Pancreas (tissue), 10 donors: ENCODE data around the gene LRTM1. TPM values are rescaled to one million over a fixed set of nuclear protein-coding genes. Genes with fewer than 3 reads are reported as not detected.

ENCODE experiments used
- ATAC-seq, 4 donors: fragments of 200-7000 bp; cut with Tn5 transposase; one replicate each; pipeline versions ENCODE4 v1.8.0 to v1.9.1; 2020; ENCODE audit warnings: mild to moderate bottlenecking in 4 of 4, moderate library complexity in 4 of 4
- DNase-seq, 6 donors: peaks; one replicate each; pipeline ENCODE4 v3.0.0-alpha.2; 2020
- FAIRE-seq: peaks from 2 replicates; lab custom pipeline; 2012; peaks lifted over from hg19 to GRCh38; lab: Jason Lieb, UNC
- H3K27ac ChIP-seq, 4 donors: fragments of 200-600 bp; sonication (generic); 1 replicate in 3 of 4; 2 replicates in 1 of 4; pipeline versions ENCODE4 v1.5.0 to v1.8.0; 2020
- H3K27me3 ChIP-seq, 4 donors: fragments of 200-600 bp; one replicate each; pipeline ENCODE4 v1.8.0; 2021
- H3K36me3 ChIP-seq, 3 donors: fragments of 200-600 bp; sonication (generic) in 1 of 3; one replicate each; pipeline versions ENCODE4 v1.5.0 to v1.8.0; 2020 to 2021
- H3K4me1 ChIP-seq, 3 donors: fragments of 200-600 bp; one replicate each; pipeline ENCODE4 v1.8.0; 2021
- H3K4me3 ChIP-seq, 4 donors: fragments of 200-600 bp; sonication (generic) in 2 of 4; one replicate each; pipeline versions ENCODE4 v1.5.0 to v1.8.0; 2020 to 2021
- H3K9me3 ChIP-seq, 4 donors: fragments of 200-600 bp; one replicate each; pipeline ENCODE4 v1.8.0; 2021
- CTCF ChIP-seq, 4 donors: fragments of 200-600 bp; sonication (generic) in 3 of 4; IDR thresholded peaks; one replicate each; pipeline versions ENCODE4 v1.5.0 to v1.8.0; 2021; ENCODE audit warnings: antibody characterized with exemption in 4 of 4
- WGBS, 2 donors: extraction: QIAGEN DNeasy Blood & Tissue Kit; methylation state at CpG; one replicate each; pipeline ENCODE4 v1.1.7; 2013; 5-methylcytosine and 5-hydroxymethylcytosine counted together
- intact Hi-C, 3 donors: fragments of 100-400 bp; cut with DNase I; formaldehyde crosslinking; loops; one replicate each; pipeline versions ENCODE4 v1.11.1 to v1.14.2; 2022
- polyA plus RNA-seq, 2 donors: library from polyadenylated mRNA; stranded (reverse); fragments of 200-250 nt; gene quantifications; one replicate each; pipeline ENCODE4 v1.2.3, GENCODE V29; 2013
- total RNA-seq, 6 donors: library from RNA; stranded (reverse); fragmentation: NEBNext Ultra II Directional in 4 of 6; extraction: Animal tissue kit (Norgen Biotek cat#: 25700) in 4 of 6; gene quantifications; one replicate each; pipeline versions ENCODE4 v1.2.1 to v1.2.4, GENCODE V29; 2021 to 2023
- donor health status: healthy with polysubstance abuse.
- donor health status: DM: no; HTN: no; CAD: no; lungs with moderate emphysema.
- donor health status: DM: no; HTN: no; CAD: no.
- donor health status: control.
- donor health status: control.
- donor health status: Bipolar disorder and iron deficiency.
- donor health status: DM: yes; HTN: yes; CAD: no.
- donor health status: DM: no; HTN: no; CAD: no.
- donor health status: DM: no; HTN: no; CAD: no.
- donor health status: DM: yes; HTN: yes; CAD: no.

The LRTM1 gene
- total and polyA plus RNA-seq, 8 donors, result not detected

GRCh38 chr3:54955941-54956340 lies 28.1 kb upstream of the LRTM1 start:
- Histone ChIP-seq H3K4me1 (no peaks in the 10 kb centered on the region), H3K27ac (no peak overlapping the region), H3K9me3 (no peaks in the 10 kb centered on the region), H3K36me3 (no peaks in the 10 kb centered on the region), H3K27me3 (no peaks in the 10 kb centered on the region), H3K4me3 (no peak overlapping the region)
- ATAC-seq (no peak), DNase-seq (no peak), FAIRE-seq (no peak)
- WGBS, 2 donors, result 94% methylated on average over 6 of the region's 6 CpGs
- intact Hi-C loops, result no loop called here
- no peak for TF ChIP-seq CTCF (IDR thresholded peaks at IDR 0.05)

- no peak for DNase-seq
- 70 to 71% methylated on average over 3 of the region's 3 CpGs for WGBS, 2 donors
- Histone ChIP-seq H3K9me3 (no peaks in the 10 kb centered on the region), H3K27ac (no peak overlapping the region), H3K4me3 (no peak overlapping the region), H3K27me3 (no peaks in the 10 kb centered on the region), H3K4me1 (no peaks in the 10 kb centered on the region), H3K36me3 (no peaks in the 10 kb centered on the region)
- intact Hi-C loops, result no loop called here
- FAIRE-seq, result no peak
- ATAC-seq, result no peak
- no peak for TF ChIP-seq CTCF (IDR thresholded peaks at IDR 0.05)
Measured at GRCh38 chr3:54955496-54955895, 27.6 kb upstream of the LRTM1 start.

- FAIRE-seq, result no peak
- TF ChIP-seq CTCF (IDR thresholded peaks at IDR 0.05), result no peak
- no peak overlapping the region for H3K27ac ChIP-seq
- ATAC-seq, result no peak
- no peaks in the 10 kb centered on the region for H3K4me1 ChIP-seq
- H3K9me3 ChIP-seq, result no peaks in the 10 kb centered on the region
- intact Hi-C loops, result no loop called here
- no peaks in the 10 kb centered on the region for H3K27me3 ChIP-seq
- DNase-seq, result no peak
- no peaks in the 10 kb centered on the region for H3K36me3 ChIP-seq
- 84 to 86% methylated on average over 5 of the region's 5 CpGs for WGBS, 2 donors
- no peak overlapping the region for H3K4me3 ChIP-seq
Measured at GRCh38 chr3:54954521-54954920, 26.7 kb upstream of the LRTM1 start.

- no peaks in the 10 kb centered on the region for H3K36me3 ChIP-seq
- FAIRE-seq, result no peak
- no peak overlapping the region for H3K4me3 ChIP-seq
- WGBS, 2 donors, result 56 to 60% methylated on average over 5 of the region's 5 CpGs
- intact Hi-C loops, result no loop called here
- H3K27ac ChIP-seq, result no peak overlapping the region
- H3K9me3 ChIP-seq, result no peaks in the 10 kb centered on the region
- no peak for DNase-seq
- no peak for ATAC-seq
- H3K27me3 ChIP-seq, result no peaks in the 10 kb centered on the region
- no peaks in the 10 kb centered on the region for H3K4me1 ChIP-seq
- TF ChIP-seq CTCF (IDR thresholded peaks at IDR 0.05), result no peak
Measured at GRCh38 chr3:54954022-54954421, 26.2 kb upstream of the LRTM1 start.

GRCh38 chr3:54951405-54951804 lies 23.5 kb upstream of the LRTM1 start:
- peak in 1 of 4 donors; percentile 19 for TF ChIP-seq CTCF (IDR thresholded peaks at IDR 0.05)
- Histone ChIP-seq H3K4me1 (no peaks in the 10 kb centered on the region), H3K9me3 (no peaks in the 10 kb centered on the region), H3K27me3 (no peaks in the 10 kb centered on the region), H3K4me3 (no peak overlapping the region), H3K27ac (no peak overlapping the region), H3K36me3 (no peaks in the 10 kb centered on the region)
- ATAC-seq, result peak; percentile 61 to 91 (median 82)
- DNase-seq, result peak; percentile 23 to 72 (median 46)
- 39 to 48% methylated on average over 8 of the region's 8 CpGs for WGBS, 2 donors
- no peak for FAIRE-seq
- intact Hi-C loops, result no loop called here
